ENCODE measurements around the gene LZTR1. TPM values are rescaled to one million over a fixed set of nuclear protein-coding genes. Genes with fewer than 3 reads are reported as not detected.

Gene LZTR1
- total and polyA plus RNA-seq, 2 of the 4 experiments (the other 2 are of a cell fraction) = 22.8 to 41.3 TPM

GRCh38 chr22:20982563-20982882, 426 bp downstream of the LZTR1 start:
- peaks cover 28% of the 10 kb centered on the region for H3K9me1 ChIP-seq (ENCODE audit: insufficient read depth, low read length)
- peak overlapping the region; percentile 84 for H4K91ac ChIP-seq (ENCODE audit: insufficient read depth, low read depth, low read length)
- H4K20me1 ChIP-seq (ENCODE audit: insufficient read depth, low read length) = no peaks in the 10 kb centered on the region
- peak overlapping the region; percentile 92 for H3K14ac ChIP-seq (replicated peaks; ENCODE audit: low read depth, low read length)
- peaks cover 17% of the 10 kb centered on the region for H3K36me3 ChIP-seq (ENCODE audit: control insufficient read depth, insufficient read depth, low read length)
- H2BK20ac ChIP-seq (ENCODE audit: low read depth, low read length) = no peak overlapping the region
- DNase-seq (no peak), ATAC-seq (ENCODE audit: low read depth) (peak; percentile 30)
- H3K4me2 ChIP-seq (ENCODE audit: low read depth, low read length) = peak overlapping the region; percentile 89
- BruUV-seq (replicated peaks) = no TSS peak
- H2AK9ac ChIP-seq (replicated peaks; ENCODE audit: low read depth, low read length, poor library complexity) = peak overlapping the region; percentile 98
- H3K79me1 ChIP-seq (ENCODE audit: low read depth in 1 of 2, low read length in 2 of 2) = peaks cover 25 to 46% of the 10 kb centered on the region in 2 experiments
- intact Hi-C loops (cut with micrococcal nuclease) = loop anchor here (1.0 to 2.0 kb wide), 2 partner anchors 98 to 178 kb away; no protein-coding TSS in a partner anchor
- H2BK5ac ChIP-seq (ENCODE audit: low read depth, low read length, poor library complexity, severe bottlenecking) = peak overlapping the region; percentile 67
- H2AFZ ChIP-seq (replicated peaks; ENCODE audit: low read length, poor library complexity) = peak overlapping the region; percentile 99
- in situ Hi-C loops (cut with MboI; ENCODE audit: low sequenced_read_pairs) = no loop called here
- H3K27ac ChIP-seq (ENCODE audit: insufficient read depth, low read length) = peak overlapping the region; percentile 75
- H4K8ac ChIP-seq (ENCODE audit: low read depth in 2 of 2, low read length in 2 of 2) = peak overlapping the region; percentile 85 to 96
- H2BK15ac ChIP-seq (ENCODE audit: low read depth, low read length) = peak overlapping the region; percentile 15; the same call in 1 of the 3 replicates
- peak overlapping the region; percentile 48 for H4K5ac ChIP-seq (ENCODE audit: low read depth, low read length)
- dilution Hi-C loops (cut with HindIII; ENCODE audit: low sequenced_read_pairs, unreplicated experiment) = no loop called here
- peak overlapping the region; percentile 89 for H2AK5ac ChIP-seq (ENCODE audit: low read depth, low read length)
- H3K56ac ChIP-seq (ENCODE audit: extremely low read depth, insufficient read depth, low read length) = peak overlapping the region; percentile 73; the same call in 1 of the 2 replicates
- H3K9me3 ChIP-seq (ENCODE audit: control insufficient read depth, insufficient read depth, low read length) = peaks cover 10% of the 10 kb centered on the region
- peak overlapping the region; percentile 84 for H3K23ac ChIP-seq (ENCODE audit: low read depth, low read length)
- H3K4me1 ChIP-seq (ENCODE audit: control insufficient read depth, insufficient read depth, low read length) = peaks cover 11% of the 10 kb centered on the region
- peak overlapping the region; percentile 88 for H3K4ac ChIP-seq (ENCODE audit: low read depth, low read length)
- H3K4me3 ChIP-seq (ENCODE audit: insufficient read depth, low read depth, low read length) = peak overlapping the region; percentile 87
- no peaks in the 10 kb centered on the region for H3K27me3 ChIP-seq (ENCODE audit: control insufficient read depth, insufficient read depth, low read length)
- ChIA-PET CTCF (interaction anchor here (0.6 to 1.1 kb wide), 3 partner anchors 17 to 798 kb away, joined by 3 to 4 read pairs (median 3); no protein-coding TSS in a partner anchor), POLR2A (ENCODE audit: unreplicated experiment) (interaction anchor here (0.7 to 1.3 kb wide), 3 partner anchors 10 to 111 kb away, joined by 3 to 7 read pairs (median 6); no protein-coding TSS in a partner anchor)
- H3K9ac ChIP-seq (ENCODE audit: low read depth, low read length) = peak overlapping the region; percentile 93
- TF ChIP-seq MAFK (IDR thresholded peaks at IDR 0.05; ENCODE audit: low read depth, low read length) (no peak), USF2 (IDR thresholded peaks at IDR 0.05; ENCODE audit: low read depth, low read length) (no peak), NFE2L2 (IDR thresholded peaks at IDR 0.05; ENCODE audit: low read depth, low read length) (no peak), RFX5 (IDR thresholded peaks at IDR 0.05; ENCODE audit: low read depth, low read length) (no peak), RAD21 (IDR thresholded peaks at IDR 0.05; ENCODE audit: low read length) (no peak), CEBPB (IDR thresholded peaks at IDR 0.05; ENCODE audit: low read depth, low read length) (no peak), POLR2A (IDR thresholded peaks at IDR 0.05; ENCODE audit: low read depth, low read length) (no peak), MAZ (IDR thresholded peaks at IDR 0.05; ENCODE audit: borderline replicate concordance, low read depth, low read length) (no peak), CTCF (conservative IDR thresholded peaks at IDR 0.05; ENCODE audit: low read depth, low read length) (no peak)
- peak overlapping the region; percentile 24; the same call in 1 of the 2 replicates for H2BK120ac ChIP-seq (ENCODE audit: low read depth, low read length)
- H3K18ac ChIP-seq (ENCODE audit: low read depth, low read length) = no peak overlapping the region
- 6% methylated on average over 7 of the region's 12 CpGs; no CpG with 5 or more reads in 1 of the 2 experiments for WGBS, 2 experiments (ENCODE audit: extremely low coverage in 2 of 2, insufficient read length in 1 of 2)
